GM12873 (cell line): ENCODE measurements around the gene INSIG1.

Experiments
- TF ChIP-seq, protein P1 (sequence below): IDR thresholded peaks from 2 replicates; pipeline ENCODE4 v1.5.1; 2012; ENCODE audit warnings: low read depth, mild to moderate bottlenecking, moderate library complexity, low read length, control low read depth; ENCODE audit not compliant: insufficient read depth; ENCODE audit errors: missing control alignments

INSIG1 gene

DNA sequence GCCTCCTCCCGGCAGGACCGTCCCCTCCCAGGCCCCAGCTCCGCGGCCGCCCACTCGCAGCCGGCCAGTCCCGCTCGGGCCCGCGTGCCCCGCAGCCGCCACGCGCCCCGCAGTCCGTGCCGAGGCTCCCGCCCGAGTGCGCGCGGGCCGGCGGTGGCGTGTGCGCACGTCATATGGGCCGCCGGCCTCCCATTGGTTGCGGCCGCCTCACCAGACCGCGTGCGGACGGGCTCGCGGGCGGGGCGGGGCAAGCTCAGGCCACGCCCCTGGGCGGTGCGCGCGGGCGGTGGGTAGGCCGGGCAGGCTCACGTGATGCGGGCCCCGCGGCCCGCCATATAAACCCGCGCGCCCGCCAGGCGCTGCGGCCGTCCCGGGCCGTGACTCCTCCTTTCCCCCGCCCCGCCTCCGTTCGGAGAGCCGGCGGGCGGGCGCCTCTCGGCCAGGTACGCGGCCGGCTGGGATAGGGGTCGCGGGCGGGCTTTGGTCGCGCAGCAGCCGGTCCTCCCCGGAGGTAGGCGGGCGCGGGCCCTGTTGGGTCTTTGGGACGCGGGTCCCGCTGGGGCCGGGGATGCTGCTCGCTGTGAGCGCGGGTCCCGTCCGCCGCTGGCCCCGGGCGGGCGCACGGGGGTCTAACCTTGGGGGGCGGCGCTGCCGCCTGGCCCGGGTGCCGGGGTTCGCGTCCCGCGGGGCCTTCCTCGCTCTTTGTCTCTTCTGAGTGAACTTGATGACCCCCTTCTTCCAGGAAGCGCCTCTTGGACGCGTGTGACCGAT, at the start of gene INSIG1:
TSS of gene INSIG1 (plus strand) at position 362 of the 771 bp plus-strand sequence. CDS start at position 770, 408 bp downstream.
- TF ChIP-seq, protein P1, sequence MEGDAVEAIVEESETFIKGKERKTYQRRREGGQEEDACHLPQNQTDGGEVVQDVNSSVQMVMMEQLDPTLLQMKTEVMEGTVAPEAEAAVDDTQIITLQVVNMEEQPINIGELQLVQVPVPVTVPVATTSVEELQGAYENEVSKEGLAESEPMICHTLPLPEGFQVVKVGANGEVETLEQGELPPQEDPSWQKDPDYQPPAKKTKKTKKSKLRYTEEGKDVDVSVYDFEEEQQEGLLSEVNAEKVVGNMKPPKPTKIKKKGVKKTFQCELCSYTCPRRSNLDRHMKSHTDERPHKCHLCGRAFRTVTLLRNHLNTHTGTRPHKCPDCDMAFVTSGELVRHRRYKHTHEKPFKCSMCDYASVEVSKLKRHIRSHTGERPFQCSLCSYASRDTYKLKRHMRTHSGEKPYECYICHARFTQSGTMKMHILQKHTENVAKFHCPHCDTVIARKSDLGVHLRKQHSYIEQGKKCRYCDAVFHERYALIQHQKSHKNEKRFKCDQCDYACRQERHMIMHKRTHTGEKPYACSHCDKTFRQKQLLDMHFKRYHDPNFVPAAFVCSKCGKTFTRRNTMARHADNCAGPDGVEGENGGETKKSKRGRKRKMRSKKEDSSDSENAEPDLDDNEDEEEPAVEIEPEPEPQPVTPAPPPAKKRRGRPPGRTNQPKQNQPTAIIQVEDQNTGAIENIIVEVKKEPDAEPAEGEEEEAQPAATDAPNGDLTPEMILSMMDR, result no peak

DNA sequence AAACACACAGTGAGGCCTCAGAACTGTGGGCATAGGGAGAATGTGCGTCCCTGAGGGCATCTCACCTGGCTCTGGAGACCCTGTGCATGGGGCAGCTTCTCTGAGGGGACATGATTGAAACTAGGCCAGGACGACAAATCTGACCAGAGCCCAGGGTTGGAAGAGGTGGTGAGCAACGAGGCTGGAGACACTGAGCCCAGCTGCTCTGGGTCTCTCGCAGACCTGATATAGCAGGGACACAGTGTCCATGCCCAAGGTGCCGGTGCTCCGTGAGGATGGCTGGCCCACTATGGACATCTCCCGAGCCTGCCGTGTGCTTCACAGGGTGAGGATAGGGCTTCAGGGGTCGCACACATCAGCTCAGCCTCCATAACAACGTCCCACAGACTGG, 49.3 kb upstream of the INSIG1 start:
- TF ChIP-seq, protein P1, result no peak

DNA sequence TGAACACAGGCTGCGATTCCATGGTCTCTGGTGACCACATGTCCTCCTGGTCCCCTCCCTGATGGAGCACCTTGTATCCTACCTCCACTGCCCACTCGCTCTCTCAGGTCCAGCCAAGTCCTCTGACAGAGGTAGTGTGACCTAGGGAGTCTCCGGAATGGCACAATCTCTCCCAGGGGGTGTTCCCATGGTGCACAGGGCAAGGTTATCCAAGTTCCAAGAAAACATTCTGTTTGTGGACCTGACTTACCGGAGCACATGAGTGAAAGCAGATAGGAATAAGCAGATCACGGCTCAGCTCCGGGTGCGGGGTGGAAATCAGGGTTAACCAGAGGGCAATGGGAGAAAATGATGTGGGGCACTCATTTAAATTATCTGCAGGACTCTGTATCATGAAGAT, 45.8 kb upstream of the INSIG1 start:
- TF ChIP-seq, protein P1, result no peak

DNA sequence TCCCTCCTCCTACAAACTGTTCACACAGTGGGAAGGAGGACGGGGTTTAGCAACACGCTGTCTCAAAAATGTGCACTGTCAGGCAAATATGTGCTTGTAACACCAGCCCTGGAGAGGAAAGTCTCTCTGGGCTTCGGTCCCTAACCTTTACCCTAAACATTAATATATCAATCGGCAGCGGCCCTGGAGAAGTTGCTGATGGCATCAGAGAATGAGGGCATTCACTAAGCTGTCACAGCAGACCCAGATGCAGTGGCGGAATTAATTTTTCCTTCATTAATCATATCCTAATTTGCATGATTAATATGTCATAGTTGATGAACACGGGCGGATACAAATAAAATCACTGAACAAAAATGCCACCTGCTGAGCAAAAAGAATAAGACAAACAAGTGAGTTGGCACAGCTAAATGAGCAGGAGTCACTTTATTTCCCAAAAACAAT, 45.2 kb upstream of the INSIG1 start:
- TF ChIP-seq, protein P1, result no peak

DNA sequence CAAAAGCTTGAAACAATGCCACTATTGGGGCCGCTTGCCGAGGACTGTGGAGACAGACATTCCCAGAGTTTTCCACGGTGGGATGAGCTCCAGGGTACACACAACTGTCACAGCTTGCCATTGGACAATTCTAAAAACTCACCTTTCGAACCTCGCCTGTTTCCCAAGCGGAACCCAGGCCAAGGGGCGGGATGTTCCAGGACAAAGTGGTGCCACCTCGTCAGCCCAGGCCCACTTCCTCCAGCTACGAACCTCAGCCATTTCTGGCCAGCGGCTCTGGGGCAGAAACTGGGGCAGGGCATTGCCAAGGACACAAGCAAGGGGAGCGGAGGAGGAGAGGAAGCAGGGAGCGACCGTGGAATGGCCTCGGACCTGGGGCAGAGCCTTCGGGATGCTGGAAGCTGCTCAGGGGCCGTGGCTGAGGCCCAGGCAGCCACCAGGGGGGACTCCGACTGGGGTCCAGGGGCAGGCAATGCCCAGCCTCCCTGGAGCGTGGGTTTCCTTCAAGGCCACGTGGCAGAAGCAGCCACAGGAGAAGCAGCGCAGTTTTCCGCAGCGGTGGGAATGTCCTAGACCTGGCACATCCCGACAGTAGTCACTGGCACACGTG, 44.7 kb upstream of the INSIG1 start:
- TF ChIP-seq, protein P1, result no peak

DNA sequence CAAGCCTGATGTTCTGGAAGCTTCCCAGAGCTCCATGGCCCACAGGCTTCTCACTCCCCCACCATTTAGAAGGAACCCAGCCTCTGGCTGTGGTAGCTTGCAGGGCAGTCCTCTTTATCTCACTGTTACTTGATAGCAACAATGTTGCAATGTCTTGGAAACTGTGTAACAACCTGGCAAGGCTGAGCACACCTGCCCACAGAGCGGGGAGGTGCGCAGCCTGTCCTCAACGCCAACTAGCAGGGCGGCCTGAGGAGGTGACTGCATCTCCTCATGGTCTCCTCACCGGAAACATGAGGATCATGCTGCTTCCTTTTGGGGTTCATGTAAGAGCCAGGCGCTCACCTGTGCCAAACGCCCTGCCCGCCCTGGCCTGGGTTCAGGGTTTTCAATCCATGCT, 43.7 kb upstream of the INSIG1 start:
- TF ChIP-seq, protein P1, result no peak

DNA sequence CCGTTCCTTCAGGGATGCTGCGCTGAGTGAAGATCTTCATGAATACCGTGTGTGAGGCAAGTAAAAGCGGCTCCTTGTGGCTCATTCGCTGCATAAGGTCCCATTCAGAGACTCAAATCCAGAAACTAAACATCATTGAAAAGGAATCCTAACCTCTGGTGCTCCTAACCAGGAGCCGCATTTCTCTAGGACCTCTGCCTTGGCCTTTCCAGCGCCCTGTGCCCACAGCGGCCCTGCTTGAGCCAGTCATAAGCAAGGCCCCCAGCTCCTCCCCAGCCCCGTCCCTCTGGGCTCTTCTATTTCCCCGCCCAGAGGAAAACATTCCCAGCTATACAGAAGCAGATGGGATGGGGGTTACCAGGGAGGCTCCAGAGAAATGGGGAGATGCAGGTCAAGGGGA, 42.6 kb upstream of the INSIG1 start:
- TF ChIP-seq, protein P1, result no peak
